Measurements from ENCODE around the gene ANAPC4. TPM values are rescaled to one million over a fixed set of nuclear protein-coding genes. Genes with fewer than 3 reads are reported as not detected.

Gene ANAPC4
- total RNA-seq, 1 donor from 2014 or later: 9.0 TPM

- H3K4me3 ChIP-seq (ENCODE audit: low read depth, low read length): no peak overlapping the region
- no peak for TF ChIP-seq CTCF (conservative IDR thresholded peaks at IDR 0.05; ENCODE audit: low read depth, low read length)
- no peak for DNase-seq (ENCODE audit: low read depth)
Observed at GRCh38 chr4:25451676-25452075, 74.6 kb downstream of the ANAPC4 start.

GRCh38 chr4:25452081-25452480 is 75.0 kb downstream of the ANAPC4 start:
- H3K4me3 ChIP-seq (ENCODE audit: low read depth, low read length): no peak overlapping the region
- TF ChIP-seq CTCF (conservative IDR thresholded peaks at IDR 0.05; ENCODE audit: low read depth, low read length): no peak
- no peak for DNase-seq (ENCODE audit: low read depth)

- H3K4me3 ChIP-seq (ENCODE audit: low read depth, low read length): no peak overlapping the region
- DNase-seq (ENCODE audit: low read depth): no peak
- TF ChIP-seq CTCF (conservative IDR thresholded peaks at IDR 0.05; ENCODE audit: low read depth, low read length): no peak
Observed at GRCh38 chr4:25454476-25454875, 77.4 kb downstream of the ANAPC4 start.

- DNase-seq (ENCODE audit: low read depth): no peak
- no peak for TF ChIP-seq CTCF (conservative IDR thresholded peaks at IDR 0.05; ENCODE audit: low read depth, low read length)
- H3K4me3 ChIP-seq (ENCODE audit: low read depth, low read length): no peak overlapping the region
Observed at GRCh38 chr4:25457053-25457715, 80.1 kb downstream of the ANAPC4 start.

GRCh38 chr4:25466966-25467697 is 90.1 kb downstream of the ANAPC4 start:
- TF ChIP-seq CTCF (conservative IDR thresholded peaks at IDR 0.05; ENCODE audit: low read depth, low read length): no peak
- H3K4me3 ChIP-seq (ENCODE audit: low read depth, low read length): no peak overlapping the region
- no peak for DNase-seq (ENCODE audit: low read depth)

- no peak for TF ChIP-seq CTCF (conservative IDR thresholded peaks at IDR 0.05; ENCODE audit: low read depth, low read length)
- no peak for DNase-seq (ENCODE audit: low read depth)
- no peak overlapping the region for H3K4me3 ChIP-seq (ENCODE audit: low read depth, low read length)
Observed at GRCh38 chr4:25467843-25468242, 90.8 kb downstream of the ANAPC4 start.

Other genes starting within 250 kb of the ANAPC4 start
- gene SEPSECS, start 216.8 kb upstream of the ANAPC4 start, total RNA-seq: 4.3 and 4.8 TPM in 2 replicates
- 24.4 and 27.4 TPM in 2 replicates for gene PI4K2B, start 143.2 kb upstream of the ANAPC4 start, total RNA-seq
- gene ZCCHC4, start 64.5 kb upstream of the ANAPC4 start, total RNA-seq: 8.0 and 17.2 TPM in 2 replicates